Activated T-helper 1 cell treated with anti-CD3 and anti-CD28 coated beads, Interleukin-12 subunit alpha, Interleukin-12 subunit beta, Interleukin-2, Interleukin-4 antibody, amounts not matched to agents 30 ng/mL and 10 ng/mL and 1 ng/mL, durations not matched to agents 14 hours and 24 hours and 36 hours (primary cell): ENCODE measurements around the gene CYFIP1. TPM values are rescaled to one million over a fixed set of nuclear protein-coding genes. Genes with fewer than 3 reads are reported as not detected.

Experiments
- DNase-seq: peaks from one replicate; pipeline ENCODE4 v3.0.0; 2021; ENCODE audit warnings: low spot score
- H3K27ac Mint-ChIP-seq: one replicate; pipeline ENCODE4 v1.8.0; 2021; ENCODE audit warnings: mild to moderate bottlenecking, mixed read lengths
- H3K27me3 Mint-ChIP-seq: one replicate; pipeline ENCODE4 v1.8.0; 2022; ENCODE audit warnings: mild to moderate bottlenecking, moderate library complexity, mixed read lengths; ENCODE audit not compliant: insufficient read depth
- H3K36me3 Mint-ChIP-seq: one replicate; pipeline ENCODE4 v1.8.0; 2021; ENCODE audit warnings: low read depth, mixed read lengths
- H3K4me1 Mint-ChIP-seq: one replicate; pipeline ENCODE4 v1.8.0; 2021; ENCODE audit warnings: low read depth, mixed read lengths
- H3K4me3 Mint-ChIP-seq: one replicate; pipeline ENCODE4 v1.8.0; 2021; ENCODE audit warnings: mild to moderate bottlenecking, moderate library complexity, mixed read lengths
- H3K9me3 Mint-ChIP-seq: one replicate; pipeline ENCODE4 v1.8.0; 2021; ENCODE audit warnings: mixed read lengths
- intact Hi-C: fragments of 100-400 bp; cut with micrococcal nuclease; formaldehyde crosslinking; loops from one replicate; pipeline ENCODE4 v1.15.1; 2024
- total RNA-seq: library from RNA; stranded (reverse); gene quantifications from 2 replicates; pipeline ENCODE4 v1.2.3, GENCODE V29; 2022

The CYFIP1 gene
- total RNA-seq, 1 donor from 2014 or later: 57.5 TPM

DNA sequence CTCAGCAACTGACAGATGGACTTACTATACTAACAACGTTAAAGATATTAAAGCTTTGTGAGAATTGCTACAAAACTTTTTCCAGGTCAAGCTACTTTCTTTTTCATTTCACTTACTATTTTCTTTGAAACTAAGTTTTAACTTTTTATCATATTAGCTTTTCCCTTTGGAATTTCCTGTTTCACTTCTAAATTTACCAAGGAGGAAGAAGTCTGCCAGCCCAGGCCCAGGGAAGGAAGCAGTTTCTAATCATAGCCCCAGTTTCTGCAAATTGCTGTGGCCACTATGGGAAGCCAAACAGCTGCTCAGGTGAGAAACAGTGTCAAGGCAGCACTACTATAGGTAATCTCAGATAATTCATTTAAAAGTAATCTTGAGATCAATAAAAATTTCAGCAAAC is 18.4 kb downstream of the CYFIP1 start:
- no peaks in the 10 kb centered on the region for H3K4me1 Mint-ChIP-seq
- H3K4me3 Mint-ChIP-seq: no peak overlapping the region
- no peak for DNase-seq
- H3K27me3 Mint-ChIP-seq: no peaks in the 10 kb centered on the region
- intact Hi-C loops: no loop called here
- H3K9me3 Mint-ChIP-seq: no peaks in the 10 kb centered on the region
- H3K36me3 Mint-ChIP-seq: no peaks in the 10 kb centered on the region
- H3K27ac Mint-ChIP-seq: no peak overlapping the region

DNA sequence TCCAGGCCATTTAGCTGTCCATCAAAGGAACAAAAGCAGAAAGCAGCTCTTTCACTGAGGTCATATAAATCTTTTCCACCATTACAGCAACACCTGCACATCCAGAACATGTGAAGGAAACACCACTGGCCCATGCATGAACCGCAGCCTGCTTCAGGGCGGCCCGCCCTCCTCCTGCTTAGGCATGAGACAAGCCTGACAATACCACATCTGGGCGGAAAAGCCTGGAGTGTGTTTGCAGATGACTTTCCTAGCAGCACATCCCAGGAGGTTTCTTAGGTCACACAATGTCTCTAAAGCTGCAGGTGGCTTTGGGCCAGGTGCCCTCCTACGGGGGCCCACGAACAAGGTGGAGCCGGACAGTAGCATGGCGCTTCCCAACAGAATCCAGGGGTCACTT is 19.6 kb downstream of the CYFIP1 start:
- no peaks in the 10 kb centered on the region for H3K27me3 Mint-ChIP-seq
- intact Hi-C loops: no loop called here
- no peaks in the 10 kb centered on the region for H3K36me3 Mint-ChIP-seq
- no peak overlapping the region for H3K27ac Mint-ChIP-seq
- H3K4me3 Mint-ChIP-seq: no peak overlapping the region
- H3K4me1 Mint-ChIP-seq: no peaks in the 10 kb centered on the region
- DNase-seq: no peak
- H3K9me3 Mint-ChIP-seq: no peaks in the 10 kb centered on the region

- intact Hi-C loops: no loop called here
- H3K4me1 Mint-ChIP-seq: no peaks in the 10 kb centered on the region
- H3K4me3 Mint-ChIP-seq: no peak overlapping the region
- H3K27me3 Mint-ChIP-seq: no peaks in the 10 kb centered on the region
- no peaks in the 10 kb centered on the region for H3K9me3 Mint-ChIP-seq
- no peak overlapping the region for H3K27ac Mint-ChIP-seq
- H3K36me3 Mint-ChIP-seq: no peaks in the 10 kb centered on the region
- DNase-seq: no peak
Measured at GRCh38 chr15:22960126-22960525, 20.0 kb downstream of the CYFIP1 start.

- H3K4me1 Mint-ChIP-seq: no peaks in the 10 kb centered on the region
- H3K9me3 Mint-ChIP-seq: no peaks in the 10 kb centered on the region
- no peak overlapping the region for H3K27ac Mint-ChIP-seq
- no peak for DNase-seq
- no peak overlapping the region for H3K4me3 Mint-ChIP-seq
- no peaks in the 10 kb centered on the region for H3K36me3 Mint-ChIP-seq
- intact Hi-C loops: no loop called here
- no peaks in the 10 kb centered on the region for H3K27me3 Mint-ChIP-seq
Measured at GRCh38 chr15:22959321-22960101, 20.7 kb downstream of the CYFIP1 start.

- Mint-ChIP-seq H3K27ac (no peak overlapping the region), H3K36me3 (no peaks in the 10 kb centered on the region), H3K27me3 (no peaks in the 10 kb centered on the region), H3K4me1 (no peaks in the 10 kb centered on the region), H3K9me3 (no peaks in the 10 kb centered on the region), H3K4me3 (no peak overlapping the region)
- intact Hi-C loops: no loop called here
- no peak for DNase-seq
Measured at GRCh38 chr15:22958487-22959280, 21.5 kb downstream of the CYFIP1 start.

DNA sequence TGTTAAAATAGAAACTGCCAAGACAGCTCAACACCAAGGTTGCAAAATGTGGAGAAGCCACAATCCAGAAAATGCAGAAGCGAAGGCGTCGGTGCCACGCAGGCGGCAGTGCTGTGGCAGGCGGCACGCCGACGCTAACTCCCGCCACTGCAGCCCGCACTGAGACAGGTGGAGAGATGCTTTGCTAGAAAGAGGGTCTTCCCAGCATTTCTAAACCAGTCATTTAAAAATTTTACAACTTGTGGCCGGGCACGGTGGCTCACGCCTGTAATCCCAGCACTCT is 23.2 kb downstream of the CYFIP1 start:
- intact Hi-C loops: no loop called here
- no peak for DNase-seq
- Mint-ChIP-seq H3K36me3 (no peaks in the 10 kb centered on the region), H3K9me3 (no peaks in the 10 kb centered on the region), H3K27me3 (no peaks in the 10 kb centered on the region), H3K4me3 (no peak overlapping the region), H3K27ac (no peak overlapping the region), H3K4me1 (no peaks in the 10 kb centered on the region)

GRCh38 chr15:22956257-22956977 is 23.8 kb downstream of the CYFIP1 start:
- DNase-seq: no peak
- H3K27ac Mint-ChIP-seq: no peak overlapping the region
- H3K27me3 Mint-ChIP-seq: no peaks in the 10 kb centered on the region
- H3K9me3 Mint-ChIP-seq: no peaks in the 10 kb centered on the region
- intact Hi-C loops: no loop called here
- no peaks in the 10 kb centered on the region for H3K36me3 Mint-ChIP-seq
- no peaks in the 10 kb centered on the region for H3K4me1 Mint-ChIP-seq
- no peak overlapping the region for H3K4me3 Mint-ChIP-seq

DNA sequence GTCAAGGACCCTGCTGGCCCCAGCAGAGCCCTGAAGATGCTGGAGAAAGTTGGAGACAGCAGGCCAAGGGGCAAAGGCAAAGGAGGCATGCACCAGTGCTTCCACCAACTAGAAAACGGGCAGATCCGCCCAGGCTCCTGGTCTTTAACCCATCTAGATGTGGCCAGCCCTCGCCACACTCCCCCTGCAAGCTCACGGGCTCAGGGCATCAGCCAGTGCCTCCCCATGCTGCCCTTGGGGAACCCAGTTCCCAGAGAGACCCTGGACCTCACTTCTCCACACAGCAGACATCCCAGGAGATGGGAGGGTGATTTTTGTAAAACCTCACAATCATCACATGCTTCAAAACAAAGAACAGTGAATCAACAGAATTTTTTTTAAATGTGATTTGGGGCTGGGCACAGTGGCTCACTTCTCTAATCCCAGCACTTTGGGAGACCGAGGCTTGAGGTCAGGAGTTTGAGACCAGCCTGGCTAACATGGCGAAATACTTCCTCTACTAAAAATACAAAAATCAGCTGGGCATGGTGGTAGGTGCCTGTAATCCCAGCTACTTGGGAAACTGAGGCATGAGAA is 24.5 kb downstream of the CYFIP1 start:
- no peaks in the 10 kb centered on the region for H3K36me3 Mint-ChIP-seq
- no peak for DNase-seq
- no peak overlapping the region for H3K27ac Mint-ChIP-seq
- intact Hi-C loops: no loop called here
- no peaks in the 10 kb centered on the region for H3K27me3 Mint-ChIP-seq
- H3K4me1 Mint-ChIP-seq: no peaks in the 10 kb centered on the region
- no peak overlapping the region for H3K4me3 Mint-ChIP-seq
- no peaks in the 10 kb centered on the region for H3K9me3 Mint-ChIP-seq

- Mint-ChIP-seq H3K9me3 (no peaks in the 10 kb centered on the region), H3K4me3 (no peak overlapping the region), H3K36me3 (no peaks in the 10 kb centered on the region), H3K4me1 (no peaks in the 10 kb centered on the region), H3K27me3 (no peaks in the 10 kb centered on the region), H3K27ac (no peak overlapping the region)
- DNase-seq: no peak
- intact Hi-C loops: no loop called here
Measured at GRCh38 chr15:22954798-22955543, 25.2 kb downstream of the CYFIP1 start.

- Mint-ChIP-seq H3K9me3 (no peaks in the 10 kb centered on the region), H3K4me1 (no peaks in the 10 kb centered on the region), H3K36me3 (no peaks in the 10 kb centered on the region), H3K27me3 (no peaks in the 10 kb centered on the region), H3K4me3 (no peak overlapping the region), H3K27ac (no peak overlapping the region)
- DNase-seq: no peak
- intact Hi-C loops: no loop called here
Measured at GRCh38 chr15:22954326-22954725, 25.8 kb downstream of the CYFIP1 start.

DNA sequence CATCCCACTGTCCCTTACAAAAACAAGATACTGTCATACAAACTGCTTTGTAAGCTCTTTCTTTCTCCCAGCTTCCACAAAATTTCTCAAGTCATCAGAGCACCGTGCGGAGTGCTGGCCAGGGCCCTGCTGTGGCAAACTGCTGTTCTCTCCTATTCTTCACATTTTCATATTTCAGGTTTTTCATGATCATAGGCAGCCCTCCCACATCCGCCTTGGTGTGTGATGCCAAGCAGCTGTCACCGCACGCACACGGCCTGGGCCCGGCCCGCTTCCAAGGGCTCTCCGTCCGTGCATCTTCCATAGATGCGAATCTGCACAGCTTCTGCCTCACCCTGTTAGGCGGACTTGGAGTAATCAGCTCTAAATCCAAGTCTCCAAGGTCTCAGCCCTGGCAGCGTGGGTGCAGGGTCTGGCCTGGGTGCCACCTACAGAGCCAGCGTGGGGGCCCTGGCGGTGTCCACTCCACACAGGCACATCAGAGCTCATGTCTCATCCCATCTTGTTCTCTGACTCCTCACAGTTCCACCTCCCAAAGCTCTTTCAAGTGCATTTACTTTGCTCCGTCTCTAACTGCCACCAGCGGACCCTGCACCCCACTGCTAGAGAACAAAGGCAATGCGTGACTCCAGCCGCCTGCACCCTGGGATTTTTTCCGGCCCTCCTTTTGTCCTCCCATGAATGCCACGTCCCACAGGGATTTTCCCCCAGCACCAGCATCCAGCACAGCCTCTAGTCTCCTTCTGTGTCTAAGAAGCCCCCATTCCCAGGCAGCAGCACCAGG is 27.2 kb downstream of the CYFIP1 start:
- intact Hi-C loops: no loop called here
- H3K9me3 Mint-ChIP-seq: no peaks in the 10 kb centered on the region

More for the DNA sequence above, 27.2 kb downstream of the CYFIP1 start:
- no peak overlapping the region for H3K4me3 Mint-ChIP-seq
- peaks cover 1% of the 10 kb centered on the region for H3K36me3 Mint-ChIP-seq
- no peak overlapping the region for H3K27ac Mint-ChIP-seq
- DNase-seq: no peak
- peaks cover 7% of the 10 kb centered on the region for H3K27me3 Mint-ChIP-seq
- H3K4me1 Mint-ChIP-seq: peaks cover 12% of the 10 kb centered on the region
